Uterus (tissue), 2 donors: Measurements from ENCODE around the gene AMACR.

Source experiments
- POLR2A ChIP-seq, 2 donors: fragments of 450-650 bp; IDR thresholded peaks; one replicate each; pipeline ENCODE4 v1.6.1; 2016; ENCODE audit warnings: antibody characterized with exemption in 2 of 2, mild to moderate bottlenecking in 1 of 2, moderate library complexity in 1 of 2
- TF ChIP-seq, protein P1 (sequence below), 4 experiments: fragments of 200-600 bp in 2 of 4; fragments of 450-650 bp in 2 of 4; sonication (generic) in 2 of 4; IDR thresholded peaks; one replicate each; pipeline ENCODE4 v1.5.1; 2016 to 2019; ENCODE audit warnings: antibody characterized with exemption in 4 of 4, mild to moderate bottlenecking in 2 of 4, moderate library complexity in 1 of 4

DNA sequence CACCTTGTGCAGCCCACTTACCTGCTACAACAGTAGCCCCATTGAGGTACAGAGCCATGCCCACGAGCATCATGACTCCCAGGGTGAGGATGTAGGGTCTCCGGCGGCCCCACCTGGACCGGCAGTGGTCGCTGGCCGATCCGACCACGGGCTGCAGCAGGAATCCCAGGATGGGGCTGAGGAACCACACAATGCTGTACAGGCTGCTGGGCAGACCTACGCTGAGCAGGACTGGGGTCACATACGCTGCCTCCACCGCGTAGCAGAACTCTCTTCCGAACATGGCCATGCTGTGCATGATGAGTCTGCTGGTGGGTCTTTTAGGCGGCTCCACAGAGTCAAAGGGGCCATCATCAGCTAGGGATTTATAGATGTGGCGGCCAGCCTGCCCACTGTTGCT is 23.7 kb downstream of the AMACR start:
- TF ChIP-seq, protein P1, sequence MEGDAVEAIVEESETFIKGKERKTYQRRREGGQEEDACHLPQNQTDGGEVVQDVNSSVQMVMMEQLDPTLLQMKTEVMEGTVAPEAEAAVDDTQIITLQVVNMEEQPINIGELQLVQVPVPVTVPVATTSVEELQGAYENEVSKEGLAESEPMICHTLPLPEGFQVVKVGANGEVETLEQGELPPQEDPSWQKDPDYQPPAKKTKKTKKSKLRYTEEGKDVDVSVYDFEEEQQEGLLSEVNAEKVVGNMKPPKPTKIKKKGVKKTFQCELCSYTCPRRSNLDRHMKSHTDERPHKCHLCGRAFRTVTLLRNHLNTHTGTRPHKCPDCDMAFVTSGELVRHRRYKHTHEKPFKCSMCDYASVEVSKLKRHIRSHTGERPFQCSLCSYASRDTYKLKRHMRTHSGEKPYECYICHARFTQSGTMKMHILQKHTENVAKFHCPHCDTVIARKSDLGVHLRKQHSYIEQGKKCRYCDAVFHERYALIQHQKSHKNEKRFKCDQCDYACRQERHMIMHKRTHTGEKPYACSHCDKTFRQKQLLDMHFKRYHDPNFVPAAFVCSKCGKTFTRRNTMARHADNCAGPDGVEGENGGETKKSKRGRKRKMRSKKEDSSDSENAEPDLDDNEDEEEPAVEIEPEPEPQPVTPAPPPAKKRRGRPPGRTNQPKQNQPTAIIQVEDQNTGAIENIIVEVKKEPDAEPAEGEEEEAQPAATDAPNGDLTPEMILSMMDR (IDR thresholded peaks at IDR 0.05): no peak
- no peak for TF ChIP-seq POLR2A (IDR thresholded peaks at IDR 0.05)
